ENCODE results near the gene HPCAL4.

Gene HPCAL4

GRCh38 chr1:39647247-39647646 is 44.0 kb downstream of the HPCAL4 start:
- DNase-seq (ENCODE audit: low read depth) = no peak
- TF ChIP-seq, protein P1, sequence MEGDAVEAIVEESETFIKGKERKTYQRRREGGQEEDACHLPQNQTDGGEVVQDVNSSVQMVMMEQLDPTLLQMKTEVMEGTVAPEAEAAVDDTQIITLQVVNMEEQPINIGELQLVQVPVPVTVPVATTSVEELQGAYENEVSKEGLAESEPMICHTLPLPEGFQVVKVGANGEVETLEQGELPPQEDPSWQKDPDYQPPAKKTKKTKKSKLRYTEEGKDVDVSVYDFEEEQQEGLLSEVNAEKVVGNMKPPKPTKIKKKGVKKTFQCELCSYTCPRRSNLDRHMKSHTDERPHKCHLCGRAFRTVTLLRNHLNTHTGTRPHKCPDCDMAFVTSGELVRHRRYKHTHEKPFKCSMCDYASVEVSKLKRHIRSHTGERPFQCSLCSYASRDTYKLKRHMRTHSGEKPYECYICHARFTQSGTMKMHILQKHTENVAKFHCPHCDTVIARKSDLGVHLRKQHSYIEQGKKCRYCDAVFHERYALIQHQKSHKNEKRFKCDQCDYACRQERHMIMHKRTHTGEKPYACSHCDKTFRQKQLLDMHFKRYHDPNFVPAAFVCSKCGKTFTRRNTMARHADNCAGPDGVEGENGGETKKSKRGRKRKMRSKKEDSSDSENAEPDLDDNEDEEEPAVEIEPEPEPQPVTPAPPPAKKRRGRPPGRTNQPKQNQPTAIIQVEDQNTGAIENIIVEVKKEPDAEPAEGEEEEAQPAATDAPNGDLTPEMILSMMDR (conservative IDR thresholded peaks at IDR 0.05; ENCODE audit: low read length) = no peak
- H3K4me3 ChIP-seq (ENCODE audit: low read length) = no peak overlapping the region

DNA sequence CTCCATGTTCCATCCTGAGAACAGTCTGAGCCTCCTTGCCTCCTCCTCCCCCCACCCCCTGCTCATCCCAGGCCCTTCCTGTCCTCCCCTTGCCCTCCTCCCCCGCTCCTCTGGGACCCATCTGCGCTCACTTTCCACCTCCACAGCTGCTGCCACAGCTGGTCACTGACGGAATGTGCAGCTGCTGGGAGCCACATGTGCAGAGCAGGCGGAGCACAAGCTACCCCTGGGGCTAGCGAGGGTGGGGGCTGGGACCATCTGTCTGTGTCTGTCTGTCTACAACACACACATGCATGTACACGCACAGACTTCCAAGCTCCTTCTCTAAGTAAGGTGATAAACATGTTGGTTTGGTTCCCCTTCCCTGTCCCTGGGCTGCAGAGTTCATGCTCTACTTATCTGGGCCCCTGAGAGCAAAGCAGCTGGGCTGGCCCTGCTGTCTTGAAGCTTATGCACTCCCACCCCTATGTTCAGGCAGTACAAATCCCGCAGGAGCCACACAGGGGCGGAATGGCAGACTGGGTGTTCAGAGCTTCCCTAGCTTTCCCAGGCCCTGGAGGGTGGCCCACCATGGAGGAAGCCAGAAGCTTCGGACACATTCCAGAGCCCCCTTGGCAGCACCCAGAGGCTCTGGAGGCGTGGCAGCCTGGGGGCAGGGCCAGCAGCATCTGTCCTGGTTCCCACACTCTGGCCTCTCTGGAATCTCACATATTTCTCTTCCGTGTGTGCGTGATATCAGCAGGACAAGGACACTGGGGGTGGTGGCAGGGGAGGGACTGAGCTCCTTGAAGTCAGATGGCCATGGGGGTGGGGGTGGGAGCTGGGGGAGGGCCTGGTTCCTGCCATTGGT is 44.8 kb downstream of the HPCAL4 start:
- no peak overlapping the region for H3K4me3 ChIP-seq (ENCODE audit: low read length)
- TF ChIP-seq, protein P1 (conservative IDR thresholded peaks at IDR 0.05; ENCODE audit: low read length) = no peak
- peak; percentile 73 for DNase-seq (ENCODE audit: low read depth)

DNA sequence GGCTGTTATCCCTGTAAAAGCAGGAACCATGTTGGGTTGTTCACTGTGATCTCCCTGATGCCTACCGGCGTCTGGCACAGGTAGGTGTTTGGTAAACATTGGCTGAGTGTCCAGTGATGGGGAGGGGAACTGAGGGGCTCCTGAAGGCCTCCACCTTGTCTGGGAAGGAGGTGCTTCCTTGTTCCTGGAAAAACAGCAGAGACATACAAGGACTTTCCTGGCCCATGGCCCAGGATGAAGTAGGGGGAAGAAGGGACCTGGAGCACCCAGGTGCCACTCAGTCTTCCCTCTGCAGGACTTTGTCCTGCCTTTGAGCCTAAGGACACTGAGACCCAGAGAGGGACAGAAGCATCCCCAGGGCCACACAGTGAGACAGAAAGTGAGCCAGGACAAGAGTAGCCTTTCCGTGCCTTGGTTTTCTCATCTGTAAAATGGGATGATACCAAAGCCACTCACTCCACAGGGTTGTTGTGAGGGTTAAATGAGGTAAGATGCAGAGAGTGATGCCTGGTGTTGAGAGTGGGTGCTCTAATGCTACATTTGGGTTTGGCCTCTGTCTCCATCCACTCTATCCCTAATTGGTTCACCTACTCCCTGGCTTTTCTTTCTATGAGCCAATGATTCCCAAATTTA is 45.7 kb downstream of the HPCAL4 start:
- no peak for DNase-seq (ENCODE audit: low read depth)
- H3K4me3 ChIP-seq (ENCODE audit: low read length) = no peak overlapping the region
- TF ChIP-seq, protein P1 (conservative IDR thresholded peaks at IDR 0.05; ENCODE audit: low read length) = no peak

DNA sequence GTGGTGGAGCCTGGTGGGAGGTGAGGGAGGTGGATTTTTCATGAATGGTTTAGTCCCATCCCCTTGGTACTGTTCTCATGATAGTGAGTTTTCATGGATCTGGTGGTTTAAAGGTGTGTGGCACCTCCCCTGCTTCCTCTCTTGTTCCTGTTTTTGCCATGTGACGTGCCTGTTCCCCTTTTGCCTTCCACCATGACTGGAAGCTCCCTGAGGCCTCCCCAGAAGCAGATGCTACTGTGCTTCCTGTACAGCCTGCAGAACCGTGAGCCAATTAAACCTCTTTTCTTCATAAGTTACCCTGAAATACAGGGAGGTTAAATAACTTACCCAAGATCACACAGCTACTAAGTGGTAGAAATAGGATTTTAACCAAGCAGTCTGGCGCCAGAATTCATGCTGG is 47.5 kb downstream of the HPCAL4 start:
- DNase-seq (ENCODE audit: low read depth) = no peak
- no peak overlapping the region for H3K4me3 ChIP-seq (ENCODE audit: low read length)
- TF ChIP-seq, protein P1 (conservative IDR thresholded peaks at IDR 0.05; ENCODE audit: low read length) = no peak

DNA sequence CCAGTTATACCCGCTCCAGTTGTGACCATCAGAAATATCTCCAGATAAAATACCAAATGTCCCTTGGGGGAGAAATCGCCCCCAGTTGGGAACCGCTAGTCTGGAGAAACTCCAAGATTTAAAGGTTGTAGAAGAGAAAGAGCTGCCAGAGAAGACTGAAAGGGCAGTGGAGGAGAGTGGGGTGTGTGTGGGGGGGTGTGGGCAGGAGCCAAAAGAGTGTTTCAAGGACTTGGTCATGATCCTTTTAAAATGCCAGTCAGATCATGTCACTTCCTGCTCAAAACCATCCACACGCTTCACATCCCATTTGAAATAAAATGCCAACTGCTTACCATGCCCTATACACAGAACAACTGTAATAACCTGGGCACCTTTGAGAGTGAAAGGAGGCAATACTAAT is 48.4 kb downstream of the HPCAL4 start:
- H3K4me3 ChIP-seq (ENCODE audit: low read length) = no peak overlapping the region
- TF ChIP-seq, protein P1 (conservative IDR thresholded peaks at IDR 0.05; ENCODE audit: low read length) = no peak
- peak; percentile 61 for DNase-seq (ENCODE audit: low read depth)

DNA sequence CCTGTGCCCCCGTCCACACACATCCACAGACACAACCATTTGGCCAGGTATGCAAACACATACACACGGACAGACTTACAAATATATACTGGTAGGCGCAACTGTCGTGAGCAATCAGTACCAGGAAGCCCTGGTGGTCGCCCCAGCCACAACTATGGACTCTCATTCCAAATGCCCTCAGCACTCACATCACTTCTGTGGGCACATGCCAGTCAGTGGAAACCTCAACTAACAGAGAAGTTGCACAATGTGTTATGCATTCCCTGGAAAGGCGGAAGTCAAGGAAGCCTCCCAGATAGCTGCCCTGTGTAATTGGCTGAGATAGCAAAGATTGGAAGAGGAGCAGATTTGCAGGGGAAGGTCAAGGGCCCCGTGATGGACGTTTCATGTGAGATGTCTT is 50.4 kb downstream of the HPCAL4 start:
- TF ChIP-seq, protein P1 (conservative IDR thresholded peaks at IDR 0.05; ENCODE audit: low read length) = no peak

More for the DNA sequence above, 50.4 kb downstream of the HPCAL4 start:
- H3K4me3 ChIP-seq (ENCODE audit: low read length) = no peak overlapping the region
- no peak for DNase-seq (ENCODE audit: low read depth)

All from AG10803 (cell line).